Measurements from ENCODE around the gene GPANK1. TPM values are rescaled to one million over a fixed set of nuclear protein-coding genes. Genes with fewer than 3 reads are reported as not detected.

GPANK1 gene
- total and polyA plus RNA-seq, 9 of the 15 experiments (the other 6 are each of a cell fraction or from before 2014, with no cell fraction given): 32.2 to 111 (median 46.3) TPM

GRCh38 chr6:31693535-31693934 lies 28.7 kb upstream of the GPANK1 start:
- no peak for FAIRE-seq
- no peaks in the 10 kb centered on the region for H4K20me1 ChIP-seq (replicated peaks; ENCODE audit: control insufficient read depth, insufficient read depth, low read length)
- no peak overlapping the region for H2AFZ ChIP-seq (ENCODE audit: low read depth, low read length)
- WGBS (ENCODE audit: insufficient coverage, low coverage, missing lambda C conversion rate): 67% methylated on average over 6 of the region's 6 CpGs
- H3K4me1 ChIP-seq (replicated peaks in 1 of 2; ENCODE audit: control insufficient read depth in 2 of 2, insufficient read depth in 2 of 2, low read length in 2 of 2): peaks cover 38 to 40% of the 10 kb centered on the region in 2 experiments
- H3K9me1 ChIP-seq (ENCODE audit: control insufficient read depth, insufficient read depth, low read length): peaks cover 5% of the 10 kb centered on the region
- no TSS peak for BruUV-seq (replicated peaks)
- TF ChIP-seq POU5F1 (IDR thresholded peaks at IDR 0.05; ENCODE audit: borderline replicate concordance, low read depth, low read length, partially characterized antibody): no peak
- TF ChIP-seq, protein P1, sequence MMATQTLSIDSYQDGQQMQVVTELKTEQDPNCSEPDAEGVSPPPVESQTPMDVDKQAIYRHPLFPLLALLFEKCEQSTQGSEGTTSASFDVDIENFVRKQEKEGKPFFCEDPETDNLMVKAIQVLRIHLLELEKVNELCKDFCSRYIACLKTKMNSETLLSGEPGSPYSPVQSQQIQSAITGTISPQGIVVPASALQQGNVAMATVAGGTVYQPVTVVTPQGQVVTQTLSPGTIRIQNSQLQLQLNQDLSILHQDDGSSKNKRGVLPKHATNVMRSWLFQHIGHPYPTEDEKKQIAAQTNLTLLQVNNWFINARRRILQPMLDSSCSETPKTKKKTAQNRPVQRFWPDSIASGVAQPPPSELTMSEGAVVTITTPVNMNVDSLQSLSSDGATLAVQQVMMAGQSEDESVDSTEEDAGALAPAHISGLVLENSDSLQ (IDR thresholded peaks at IDR 0.05): peak; percentile 80
- TF ChIP-seq ID3 (CRISPR knock-in tag; IDR thresholded peaks at IDR 0.05): 0 out of 2 replicates have a peak, but pooled peaks have one; percentile 67
- TF ChIP-seq ID3 (tag; IDR thresholded peaks at IDR 0.05): no peak
- no peak for TF ChIP-seq GTF2A2 (tag; IDR thresholded peaks at IDR 0.05)
- 0 out of 2 replicates have a peak, but pooled peaks have one; percentile 10 for TF ChIP-seq RB1 (IDR thresholded peaks at IDR 0.05; ENCODE audit: low read depth)
- no peak for TF ChIP-seq NR4A1 (CRISPR knock-in tag; IDR thresholded peaks at IDR 0.05)
- no peak for TF ChIP-seq NR4A1 (tag; IDR thresholded peaks at IDR 0.05)
- DNase-seq (ENCODE audit: extremely low read depth in 1 of 4, low spot score in 3 of 4): no peak
- ChIA-PET CTCF (ENCODE audit: low intra/inter-chr PET ratio) (no interaction called here), POLR2A (interaction anchor here (0.8 to 7.1 kb wide), 15 partner anchors 9 to 163 kb away, joined by 3 to 158 read pairs (median 7); partner anchors contain the start of genes ABHD16A, CLIC1, DDAH2 and GPANK1)
- H3K4me2 ChIP-seq (ENCODE audit: insufficient read depth, low read length): no peak overlapping the region
- H3K9ac ChIP-seq (ENCODE audit: insufficient read depth in 1 of 2, low read depth in 2 of 2, low read length in 2 of 2): peak overlapping the region in 1 of 2 experiments; percentile 59; a peak in 2 of 4 replicates
- no peaks in the 10 kb centered on the region for H3K27me3 ChIP-seq (ENCODE audit: control insufficient read depth in 2 of 2, insufficient read depth in 2 of 2, low read length in 2 of 2)
- intact Hi-C loops (cut with micrococcal nuclease): no loop called here
- no peak overlapping the region for H3K27ac ChIP-seq (ENCODE audit: extremely low read depth, low read depth, low read length)
- ATAC-seq: no peak
- H3K4me3 ChIP-seq: no peak overlapping the region
- no peaks in the 10 kb centered on the region for H3K9me3 ChIP-seq (replicated peaks; ENCODE audit: control insufficient read depth, insufficient read depth, low read depth, low read length)
- peaks cover 9% of the 10 kb centered on the region; the same call in 2 of the 3 replicates for H3K79me2 ChIP-seq (ENCODE audit: control insufficient read depth, insufficient read depth, low read length)
- peaks cover 87% of the 10 kb centered on the region for H3K36me3 ChIP-seq (ENCODE audit: control insufficient read depth, insufficient read depth, low read length)
- in situ Hi-C loops (cut with MboI): no loop called here
